Ishikawa (cell line): ENCODE data around the gene TBC1D5.

Experiments used
- CEBPB ChIP-seq: IDR thresholded peaks from 2 replicates; pipeline ENCODE4 v1.6.1; 2012
- CREB1 ChIP-seq: IDR thresholded peaks from 2 replicates; pipeline ENCODE4 v1.6.1; 2012; ENCODE audit warnings: low read depth
- TAF1 ChIP-seq: IDR thresholded peaks from 2 replicates; pipeline ENCODE4 v1.6.1; 2012; ENCODE audit warnings: low read depth, mild to moderate bottlenecking
- YY1 ChIP-seq: IDR thresholded peaks from 2 replicates; pipeline ENCODE4 v1.6.1; 2012; ENCODE audit warnings: low read depth
- TF ChIP-seq, protein P1 (sequence below): IDR thresholded peaks from 2 replicates; pipeline ENCODE4 v1.6.1; 2012; ENCODE audit warnings: low read depth, mild to moderate bottlenecking
- TF ChIP-seq, protein P2 (sequence below): IDR thresholded peaks from 2 replicates; pipeline ENCODE4 v1.6.1; 2012

DNA sequence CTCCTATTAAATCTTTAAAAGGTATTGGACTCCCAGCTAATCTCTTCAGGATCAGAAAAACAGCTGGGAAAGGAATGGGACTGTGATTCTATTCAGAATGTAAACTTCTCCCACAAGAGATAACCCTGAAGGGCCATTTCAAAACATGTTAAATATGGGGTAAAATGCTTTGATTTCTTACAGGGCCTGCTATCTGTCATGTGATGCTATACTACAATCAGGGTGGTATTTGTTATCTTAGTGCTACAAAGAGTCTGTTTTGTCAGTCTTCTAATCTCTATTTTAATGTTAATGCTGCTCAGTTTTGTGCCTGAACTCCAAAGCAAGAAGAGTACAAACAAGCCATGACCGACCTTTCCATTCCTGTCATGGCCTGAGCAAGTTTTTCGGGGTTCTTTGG is 186.9 kb downstream of the TBC1D5 start:
- TF ChIP-seq CEBPB (no peak), YY1 (no peak), CREB1 (no peak), TAF1 (no peak)
- TF ChIP-seq, protein P1, sequence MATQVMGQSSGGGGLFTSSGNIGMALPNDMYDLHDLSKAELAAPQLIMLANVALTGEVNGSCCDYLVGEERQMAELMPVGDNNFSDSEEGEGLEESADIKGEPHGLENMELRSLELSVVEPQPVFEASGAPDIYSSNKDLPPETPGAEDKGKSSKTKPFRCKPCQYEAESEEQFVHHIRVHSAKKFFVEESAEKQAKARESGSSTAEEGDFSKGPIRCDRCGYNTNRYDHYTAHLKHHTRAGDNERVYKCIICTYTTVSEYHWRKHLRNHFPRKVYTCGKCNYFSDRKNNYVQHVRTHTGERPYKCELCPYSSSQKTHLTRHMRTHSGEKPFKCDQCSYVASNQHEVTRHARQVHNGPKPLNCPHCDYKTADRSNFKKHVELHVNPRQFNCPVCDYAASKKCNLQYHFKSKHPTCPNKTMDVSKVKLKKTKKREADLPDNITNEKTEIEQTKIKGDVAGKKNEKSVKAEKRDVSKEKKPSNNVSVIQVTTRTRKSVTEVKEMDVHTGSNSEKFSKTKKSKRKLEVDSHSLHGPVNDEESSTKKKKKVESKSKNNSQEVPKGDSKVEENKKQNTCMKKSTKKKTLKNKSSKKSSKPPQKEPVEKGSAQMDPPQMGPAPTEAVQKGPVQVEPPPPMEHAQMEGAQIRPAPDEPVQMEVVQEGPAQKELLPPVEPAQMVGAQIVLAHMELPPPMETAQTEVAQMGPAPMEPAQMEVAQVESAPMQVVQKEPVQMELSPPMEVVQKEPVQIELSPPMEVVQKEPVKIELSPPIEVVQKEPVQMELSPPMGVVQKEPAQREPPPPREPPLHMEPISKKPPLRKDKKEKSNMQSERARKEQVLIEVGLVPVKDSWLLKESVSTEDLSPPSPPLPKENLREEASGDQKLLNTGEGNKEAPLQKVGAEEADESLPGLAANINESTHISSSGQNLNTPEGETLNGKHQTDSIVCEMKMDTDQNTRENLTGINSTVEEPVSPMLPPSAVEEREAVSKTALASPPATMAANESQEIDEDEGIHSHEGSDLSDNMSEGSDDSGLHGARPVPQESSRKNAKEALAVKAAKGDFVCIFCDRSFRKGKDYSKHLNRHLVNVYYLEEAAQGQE = no peak
- TF ChIP-seq, protein P2, sequence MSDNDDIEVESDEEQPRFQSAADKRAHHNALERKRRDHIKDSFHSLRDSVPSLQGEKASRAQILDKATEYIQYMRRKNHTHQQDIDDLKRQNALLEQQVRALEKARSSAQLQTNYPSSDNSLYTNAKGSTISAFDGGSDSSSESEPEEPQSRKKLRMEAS = no peak
